GM18499 (cell line): ENCODE measurements around the gene FAM193B.
A peak's percentile ranks its signal among the peaks of the same experiment; 100 is the strongest.

Experiments used
- ATAC-seq: cut with Tn5 transposase; IDR thresholded peaks from one replicate; pipeline ENCODE4 v1.9.1; 2021; ENCODE audit warnings: moderate number of reproducible peaks; ENCODE audit not compliant: insufficient read depth, unreplicated experiment

Gene FAM193B

DNA sequence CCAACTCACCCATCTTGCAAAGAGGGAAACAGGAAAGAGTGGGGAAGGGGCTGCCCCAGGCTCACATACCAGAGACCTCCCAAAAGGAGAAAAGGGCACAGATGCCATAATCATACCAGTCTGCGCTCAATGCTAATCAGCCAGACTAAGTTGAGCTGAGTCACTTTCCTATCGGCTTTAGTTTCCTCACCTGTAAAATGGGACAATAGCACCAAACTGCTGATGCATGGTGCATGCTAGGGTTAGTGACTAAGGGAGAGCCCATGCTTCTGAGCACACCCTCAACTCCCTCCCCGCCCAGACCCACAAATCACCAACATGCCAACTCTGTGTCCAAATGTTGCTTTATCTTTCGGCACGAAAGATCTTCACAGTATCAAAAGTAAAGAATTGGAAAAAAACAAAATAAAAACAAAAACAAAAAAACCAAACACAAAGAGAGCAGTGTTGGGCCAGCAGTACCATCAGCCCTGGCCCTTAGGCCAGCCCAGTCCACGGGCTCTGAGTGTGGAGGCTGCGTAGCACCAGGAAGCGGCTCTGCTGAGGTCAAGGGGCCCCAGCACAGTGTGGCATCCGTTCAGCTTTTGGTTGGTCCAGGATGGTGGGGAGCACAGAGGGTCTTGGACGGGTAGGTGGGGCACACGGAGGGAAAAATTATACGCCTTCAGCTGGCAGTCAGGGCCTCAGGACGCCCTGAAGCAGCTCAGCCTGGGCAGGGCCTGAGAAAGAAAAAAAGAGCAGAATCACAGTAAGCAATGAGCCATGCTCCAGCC, 34.7 kb downstream of the FAM193B start:
- ATAC-seq, result no peak

- ATAC-seq, result peak; percentile 64
Measured at GRCh38 chr5:177516601-177517568, 37.5 kb downstream of the FAM193B start, which contains the start of gene DDX41. Gene DDX41 (minus strand): TSS chr5:177516961. CDS start chr5:177516945, 16 bp downstream.

- ATAC-seq, result no peak
Measured at GRCh38 chr5:177515580-177515979, 38.8 kb downstream of the FAM193B start.

GRCh38 chr5:177514541-177514940, 39.8 kb downstream of the FAM193B start:
- no peak for ATAC-seq

GRCh38 chr5:177513500-177513899, 40.9 kb downstream of the FAM193B start:
- ATAC-seq, result no peak

DNA sequence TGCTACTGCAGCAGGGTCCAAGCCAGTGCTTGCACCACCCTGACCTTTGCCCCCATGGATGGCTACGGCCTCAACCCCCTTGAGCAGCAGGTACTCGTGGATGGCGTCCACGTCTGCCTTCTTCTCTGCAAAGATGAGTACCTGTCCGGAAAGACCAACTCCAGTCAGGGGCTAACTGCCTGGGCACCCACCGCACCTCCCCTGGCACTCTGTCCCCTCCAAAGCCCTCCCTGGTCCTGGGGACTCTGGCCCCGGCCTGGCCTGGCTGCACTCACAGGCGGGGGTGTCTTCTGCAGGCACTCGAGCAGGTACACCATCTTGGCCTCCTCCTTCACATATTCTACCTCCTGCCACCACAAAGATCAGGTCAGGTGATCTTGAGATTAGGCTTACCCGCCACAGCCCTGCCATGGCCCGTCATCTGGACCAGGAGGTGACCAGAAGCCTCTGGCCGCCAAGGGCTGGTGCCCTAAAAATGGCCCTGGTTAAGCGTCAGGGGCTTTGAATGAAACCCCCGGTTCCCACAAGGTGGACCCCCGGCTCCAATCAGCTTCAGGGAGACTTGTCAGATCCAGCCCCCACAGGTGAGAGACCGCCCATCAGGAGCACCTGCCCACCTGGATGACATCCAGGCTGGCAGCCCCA, 41.5 kb downstream of the FAM193B start:
- ATAC-seq, result no peak

- no peak for ATAC-seq
Measured at GRCh38 chr5:177511796-177512675, 42.3 kb downstream of the FAM193B start.

DNA sequence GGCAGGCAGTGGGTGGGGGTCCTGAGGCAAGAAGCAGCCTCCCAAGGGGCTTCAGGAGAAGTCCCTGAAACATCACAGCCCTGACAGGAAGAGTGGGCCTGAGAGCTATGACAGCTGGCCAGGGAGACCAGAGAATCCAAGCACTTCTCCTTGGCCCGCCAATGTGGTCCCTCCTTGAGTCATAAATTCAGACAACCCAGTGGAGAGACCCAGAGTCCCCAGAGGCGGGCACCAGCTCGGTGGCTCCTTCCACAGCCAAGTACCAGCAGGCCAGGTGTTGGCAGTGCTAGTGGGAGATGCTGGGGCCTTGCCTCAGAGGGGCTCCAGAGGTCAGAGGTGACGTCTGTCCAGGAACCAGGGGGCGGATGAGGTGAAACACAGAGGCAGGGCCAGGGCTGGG, 43.2 kb downstream of the FAM193B start:
- no peak for ATAC-seq

- no peak for ATAC-seq
Measured at GRCh38 chr5:177510567-177511053, 43.8 kb downstream of the FAM193B start.

GRCh38 chr5:177509991-177510566, 44.3 kb downstream of the FAM193B start:
- ATAC-seq, result no peak

DNA sequence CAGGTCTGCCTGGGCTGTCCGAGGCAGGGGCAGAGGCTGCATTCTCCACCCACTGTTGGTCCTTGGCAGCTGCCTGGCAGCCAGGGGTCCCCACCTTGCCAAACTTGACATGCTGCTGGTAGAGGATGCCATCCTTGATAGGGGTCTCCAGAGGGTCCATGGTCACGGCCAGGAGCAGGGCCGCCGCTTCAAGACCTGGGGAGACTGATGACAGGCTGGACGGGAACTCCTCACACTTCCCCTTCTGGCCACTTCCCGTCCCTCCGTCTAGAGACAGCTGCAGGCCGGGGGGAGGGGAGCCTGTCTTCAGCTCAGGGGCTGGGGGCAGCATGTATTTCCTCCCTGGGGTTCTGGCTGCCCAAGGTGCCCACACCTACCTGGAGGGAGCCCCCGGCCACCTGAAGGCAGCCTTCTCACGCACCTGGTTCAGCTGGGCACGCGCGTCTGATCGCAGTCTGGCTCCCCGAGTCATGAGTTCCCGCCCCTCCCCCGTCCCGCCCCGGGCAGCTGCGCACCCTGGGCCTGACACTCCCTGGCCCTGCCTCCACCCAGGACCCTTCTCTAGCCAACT, 44.9 kb downstream of the FAM193B start, which contains the start of gene DOK3:
Gene DOK3 (minus strand): TSS at position 446 of the 571 bp plus-strand sequence. CDS start 286 bp downstream, at position 160.
- ATAC-seq, result no peak

DNA sequence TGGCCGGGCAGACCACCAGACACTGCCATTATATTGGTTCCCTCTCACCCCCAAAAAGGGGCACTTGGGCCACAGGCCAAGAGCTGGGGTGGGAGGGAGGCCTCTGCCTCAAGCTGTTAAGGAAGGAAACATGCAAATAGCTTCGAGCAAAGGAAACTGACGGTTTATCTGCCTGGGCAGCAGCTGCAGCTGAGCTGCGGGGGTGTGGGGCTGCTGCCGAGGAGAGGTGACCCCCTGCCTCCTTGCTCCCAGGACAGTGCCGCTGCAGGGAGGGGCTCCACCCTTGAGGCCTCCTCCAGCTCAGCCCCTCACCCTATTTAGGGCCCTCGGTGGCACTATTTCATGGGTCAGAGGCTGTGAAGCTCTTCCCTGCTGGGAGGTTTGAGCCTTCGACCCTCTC, 45.5 kb downstream of the FAM193B start:
- no peak for ATAC-seq

- no peak for ATAC-seq
Measured at GRCh38 chr5:177508221-177508611, 46.1 kb downstream of the FAM193B start.

GRCh38 chr5:177507596-177508220, 46.7 kb downstream of the FAM193B start:
- ATAC-seq, result no peak

DNA sequence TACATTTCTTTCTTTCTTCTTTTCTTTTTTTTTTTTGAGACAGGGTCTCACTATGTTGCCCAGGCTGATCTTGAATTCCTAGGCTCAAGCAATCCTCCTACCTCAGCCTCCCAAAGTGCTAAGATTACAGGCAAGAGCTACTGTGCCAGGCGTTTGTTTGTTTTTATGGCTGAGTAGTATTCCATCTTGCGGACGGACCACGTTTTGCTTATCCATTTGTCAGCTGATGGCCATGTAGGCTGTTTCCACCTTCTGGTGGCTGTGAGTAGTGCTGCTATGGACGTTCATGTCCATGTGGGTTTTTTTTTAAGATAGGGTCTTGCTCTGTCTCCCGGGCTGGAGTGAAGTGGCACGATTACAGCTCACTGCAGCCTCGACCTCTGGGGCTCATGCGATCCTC, 47.2 kb downstream of the FAM193B start:
- no peak for ATAC-seq

- ATAC-seq, result no peak
Measured at GRCh38 chr5:177505075-177505474, 49.3 kb downstream of the FAM193B start.

DNA sequence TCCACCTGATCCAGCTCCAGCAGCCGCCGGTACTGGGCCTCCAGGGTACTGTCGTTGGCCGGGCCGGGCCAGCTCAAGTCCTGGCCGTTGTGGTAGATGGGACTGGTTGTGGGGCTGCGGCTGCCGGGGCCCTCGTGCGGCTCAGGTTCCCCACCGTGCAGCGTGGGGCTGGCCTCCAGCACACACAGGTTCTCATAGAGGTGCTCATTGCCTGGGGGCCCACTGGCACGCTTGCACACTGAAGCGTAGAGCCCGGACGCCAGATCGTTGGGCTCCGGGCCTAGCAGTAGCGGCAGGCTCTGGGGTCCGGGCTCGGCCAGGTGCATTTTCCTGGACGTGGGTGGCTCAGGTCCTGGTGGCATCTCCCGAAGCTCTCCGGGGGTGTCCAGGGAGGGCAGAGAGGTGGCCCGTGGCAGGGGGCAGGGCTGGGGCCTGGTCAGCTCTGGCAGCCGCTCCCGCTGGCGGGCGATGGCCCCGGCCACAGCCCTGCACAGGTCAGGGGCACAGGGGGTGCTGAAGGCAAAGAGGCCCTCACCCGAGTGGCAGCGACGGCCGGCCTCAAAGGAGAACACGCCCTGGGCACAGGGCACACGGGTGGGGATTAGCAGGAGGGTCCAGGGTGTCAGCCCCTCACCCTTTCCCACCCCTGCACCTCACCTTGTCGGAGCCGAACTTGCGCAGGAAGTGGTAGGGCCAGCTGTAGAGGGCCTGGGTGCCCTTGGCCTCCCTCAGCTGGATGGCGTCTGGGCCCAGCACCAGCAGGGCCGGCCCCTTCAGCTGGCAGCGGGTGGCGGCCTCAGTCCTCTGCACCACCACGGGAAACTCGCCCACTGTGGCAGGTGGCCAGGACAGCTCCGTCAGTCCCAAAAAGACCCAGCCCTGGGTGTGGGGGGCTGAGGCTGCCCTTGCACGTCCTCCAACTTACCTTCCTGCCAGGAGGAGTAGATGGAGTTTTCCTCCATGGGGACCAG, 50.0 kb downstream of the FAM193B start:
- ATAC-seq, result no peak
